ENCODE data around the gene CHDH.

DNA sequence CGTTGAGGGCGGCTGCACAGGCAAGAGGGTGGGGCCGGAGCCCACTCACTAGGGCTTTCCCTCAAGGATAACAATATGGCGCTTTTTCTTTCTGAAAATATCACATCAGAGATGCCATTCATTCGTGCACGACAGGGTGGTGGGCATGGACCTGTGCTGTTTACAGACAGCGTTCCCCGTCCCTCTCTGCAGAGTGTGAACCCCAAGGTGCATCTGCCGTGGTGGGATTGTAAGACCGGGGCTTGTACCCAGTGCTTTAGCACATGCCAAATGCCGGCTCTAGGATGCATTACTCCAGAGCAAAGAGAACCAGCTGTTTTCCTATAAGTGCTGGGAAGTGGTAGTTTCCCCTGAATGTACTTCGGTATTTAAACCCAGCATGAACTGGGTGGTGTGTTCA, 37.0 kb downstream of the CHDH start:
- TF ChIP-seq CTCF (IDR thresholded peaks at IDR 0.05 in 8 of 11, conservative IDR thresholded peaks at IDR 0.05 in 3 of 11) (no peak), POLR2AphosphoS5 (IDR thresholded peaks at IDR 0.05) (no peak)
